Measurements from ENCODE around the gene FBXL4.

The FBXL4 gene

DNA sequence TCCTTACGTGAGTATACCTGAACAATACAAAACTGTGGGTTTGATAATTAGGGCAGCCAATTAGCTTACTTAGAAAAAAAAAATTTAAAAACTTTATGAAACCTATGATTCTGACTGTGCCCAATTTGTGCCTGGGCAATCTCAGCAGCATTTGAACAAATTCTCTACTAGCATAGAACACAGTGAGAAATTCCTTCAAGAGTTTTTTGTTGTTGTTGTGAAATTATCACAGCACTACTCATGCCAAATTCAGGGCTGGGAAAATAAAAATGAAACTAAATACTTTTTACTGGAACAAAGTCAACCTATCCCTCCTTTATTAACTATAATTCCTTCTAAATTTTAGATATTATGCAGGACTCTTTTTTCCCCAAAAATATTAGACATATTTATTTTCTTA lies 70.5 kb downstream of the FBXL4 start:
- DNase-seq: no peak

DNA sequence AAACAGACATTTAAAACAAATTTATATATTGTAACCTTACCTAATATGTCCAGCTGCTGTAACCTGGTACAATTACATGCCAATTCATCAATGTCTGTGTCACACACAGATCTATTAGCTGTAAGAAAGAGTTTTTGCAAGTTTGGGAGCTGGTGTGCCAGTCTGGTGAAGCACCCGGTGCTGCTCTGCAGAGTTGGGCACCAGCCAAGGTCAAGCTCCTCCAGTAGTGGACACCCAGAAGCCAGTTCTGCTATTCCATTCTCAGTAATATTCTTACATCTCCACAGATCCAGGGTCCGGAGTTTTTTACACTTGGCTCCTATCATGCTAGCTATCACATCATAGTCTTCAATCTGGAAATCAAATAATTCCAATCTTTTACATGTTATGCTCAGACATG lies 72.4 kb downstream of the FBXL4 start:
- DNase-seq: no peak

DNA sequence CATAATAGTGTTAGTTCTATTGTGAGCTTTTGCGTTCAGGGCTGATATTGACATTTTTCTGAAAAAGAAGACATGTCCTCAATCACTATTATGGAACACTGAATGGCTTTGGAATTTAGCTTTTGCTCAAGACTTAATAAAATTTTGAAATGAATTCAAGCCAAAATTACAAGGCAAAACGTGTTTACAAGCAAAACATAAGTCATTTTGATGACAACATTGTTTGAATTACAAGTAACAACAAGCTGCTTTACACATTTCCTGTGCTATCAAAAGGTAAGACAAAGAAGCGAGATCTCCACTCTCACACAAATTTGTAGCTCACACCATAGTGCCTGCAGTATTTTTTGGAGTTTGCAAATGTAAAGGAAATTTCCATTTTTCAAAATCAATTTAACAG lies 75.9 kb downstream of the FBXL4 start:
- no peak for DNase-seq

DNA sequence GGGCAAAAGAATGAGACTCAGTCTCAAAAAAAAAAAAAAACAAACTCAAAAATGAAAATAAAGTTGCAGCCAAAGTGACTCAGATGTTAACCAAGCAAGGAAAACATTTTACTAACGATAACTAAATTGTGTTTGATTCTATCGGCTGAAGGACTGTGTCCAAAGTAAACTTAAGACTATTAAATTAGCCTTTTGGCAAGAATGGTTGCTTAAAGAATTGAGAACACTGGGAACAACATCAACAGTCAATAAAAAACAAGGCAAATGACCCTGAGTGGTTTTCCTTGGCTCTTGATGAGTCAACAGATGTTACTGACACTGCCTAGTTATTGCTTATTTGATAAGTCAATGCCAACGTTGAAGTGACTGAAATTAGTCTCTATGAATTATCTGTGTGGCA lies 76.7 kb downstream of the FBXL4 start:
- no peak for DNase-seq

DNA sequence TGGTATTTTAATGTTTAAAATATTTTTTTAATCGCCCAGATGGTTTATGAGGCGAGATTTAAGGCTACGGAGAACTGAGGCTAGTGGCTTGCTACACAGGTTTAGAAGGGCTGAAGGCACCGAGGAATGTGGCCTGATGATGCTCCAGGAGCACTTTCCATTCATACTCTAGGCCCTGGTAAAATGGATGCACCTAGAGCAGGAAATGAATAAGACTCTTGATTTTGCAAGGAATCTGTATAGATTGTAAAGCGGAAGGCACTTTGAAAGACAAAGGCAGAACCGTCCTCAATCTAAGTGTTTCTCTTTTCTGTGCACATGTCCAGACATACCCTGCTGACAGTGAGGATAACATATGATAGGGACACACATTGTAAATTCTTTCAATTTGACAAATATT lies 83.2 kb downstream of the FBXL4 start:
- DNase-seq: no peak

DNA sequence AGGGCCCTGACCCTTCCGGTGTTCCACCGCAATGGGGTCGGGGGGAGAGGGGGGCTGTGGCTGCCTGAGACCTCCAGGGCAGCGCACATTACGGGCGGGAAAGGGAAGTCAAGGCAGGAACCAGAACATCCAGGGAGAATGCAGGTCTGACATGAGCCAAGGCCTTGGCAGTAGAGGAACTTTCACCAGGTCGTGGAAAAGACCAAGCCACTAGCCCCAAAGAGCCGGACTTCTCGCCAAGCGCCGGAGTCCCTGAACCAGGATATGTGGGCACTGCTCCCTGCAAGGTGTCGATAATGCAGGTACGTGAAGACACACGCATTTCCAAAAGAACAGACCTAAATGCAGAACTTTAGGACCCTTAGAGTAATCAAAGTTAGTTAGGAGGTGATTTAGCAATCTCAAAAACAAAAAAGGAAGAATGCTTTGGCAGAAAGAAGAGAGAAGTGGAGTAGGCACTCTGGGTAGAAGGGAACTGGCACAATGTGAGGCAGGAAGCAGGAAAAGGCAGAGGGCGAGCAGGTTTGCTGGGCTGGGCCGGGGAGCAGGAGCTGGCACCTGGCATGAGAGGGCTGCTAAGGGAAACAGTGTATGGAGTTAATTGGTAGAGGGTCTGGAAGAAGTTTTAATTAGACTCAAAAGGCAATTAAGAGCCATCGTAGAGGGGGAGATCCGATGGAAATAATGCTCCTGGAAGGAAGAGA lies 99.1 kb downstream of the FBXL4 start:
- DNase-seq: no peak

DNA sequence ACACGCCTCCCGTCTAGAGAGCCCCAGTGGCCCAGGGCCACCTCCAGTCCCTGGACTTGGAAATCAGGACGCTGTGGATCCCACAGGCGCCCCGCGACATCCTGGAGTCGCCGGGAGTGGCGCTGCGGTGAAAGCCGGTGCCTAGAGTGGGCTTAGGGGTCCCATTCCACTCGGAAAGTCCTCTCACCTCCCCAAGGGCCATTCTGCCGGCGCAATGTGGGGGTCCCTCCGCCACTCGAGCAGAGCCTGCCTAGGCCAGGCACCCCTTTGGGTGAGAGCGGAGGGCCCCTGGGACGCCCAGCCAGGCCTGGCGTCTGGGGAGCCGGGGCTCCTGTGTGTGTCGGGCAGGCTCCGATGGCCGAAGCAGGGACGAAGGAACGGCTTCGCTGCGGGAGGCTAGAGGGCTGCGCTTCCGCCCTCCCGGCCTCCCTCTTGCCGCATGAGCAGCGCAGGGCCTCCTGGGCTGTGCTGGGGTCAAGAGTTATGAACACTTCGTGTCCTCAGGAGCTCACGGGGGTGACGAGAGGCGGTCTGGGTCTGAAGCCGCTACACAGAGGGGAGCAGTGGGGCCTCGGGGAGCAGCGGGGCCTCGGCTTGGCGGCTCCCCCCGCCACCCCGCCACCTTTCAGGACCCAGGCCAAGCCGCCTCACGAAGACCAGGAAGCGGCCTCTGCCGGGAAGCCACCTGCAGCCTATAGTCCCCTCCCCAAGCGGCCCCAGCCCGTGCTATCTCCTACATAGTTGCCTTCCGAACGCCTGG lies 99.8 kb downstream of the FBXL4 start:
- DNase-seq: no peak

DNA sequence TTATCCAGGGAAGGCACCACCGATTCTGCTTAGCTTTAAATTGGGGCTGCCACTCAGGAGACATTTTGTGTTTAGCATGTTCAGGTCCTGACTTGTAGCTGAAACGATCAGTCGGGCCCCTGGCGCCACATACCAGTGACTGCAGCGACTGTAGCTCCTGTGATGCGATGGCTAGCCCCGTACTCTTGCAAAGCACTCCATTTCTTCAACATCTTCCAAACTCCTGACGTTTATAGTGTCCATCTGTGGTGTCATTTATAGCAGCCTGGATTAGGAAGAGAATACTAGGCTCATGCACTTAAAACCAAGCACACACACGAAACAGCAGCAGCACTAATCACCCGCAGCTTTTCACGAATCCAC lies 100.3 kb downstream of the FBXL4 start:
- DNase-seq: no peak

DNA sequence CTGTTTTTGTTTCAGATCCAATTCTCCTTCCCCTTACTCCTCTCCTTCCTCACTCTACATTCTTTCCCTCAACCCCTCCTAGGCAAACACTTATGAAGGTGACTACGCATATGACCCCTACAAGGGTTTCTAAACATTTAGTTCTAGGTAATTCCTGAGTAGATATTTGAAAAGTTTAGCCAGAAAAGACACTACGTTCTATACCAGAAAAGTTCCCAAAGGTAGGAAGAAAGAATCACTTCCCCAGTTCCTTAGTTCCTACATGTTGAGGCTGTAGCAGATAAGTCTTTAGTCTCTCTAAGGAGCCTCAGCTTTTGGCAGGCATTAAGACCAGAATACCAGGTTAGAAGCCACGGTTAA lies 101.7 kb downstream of the FBXL4 start:
- no peak for DNase-seq

DNA sequence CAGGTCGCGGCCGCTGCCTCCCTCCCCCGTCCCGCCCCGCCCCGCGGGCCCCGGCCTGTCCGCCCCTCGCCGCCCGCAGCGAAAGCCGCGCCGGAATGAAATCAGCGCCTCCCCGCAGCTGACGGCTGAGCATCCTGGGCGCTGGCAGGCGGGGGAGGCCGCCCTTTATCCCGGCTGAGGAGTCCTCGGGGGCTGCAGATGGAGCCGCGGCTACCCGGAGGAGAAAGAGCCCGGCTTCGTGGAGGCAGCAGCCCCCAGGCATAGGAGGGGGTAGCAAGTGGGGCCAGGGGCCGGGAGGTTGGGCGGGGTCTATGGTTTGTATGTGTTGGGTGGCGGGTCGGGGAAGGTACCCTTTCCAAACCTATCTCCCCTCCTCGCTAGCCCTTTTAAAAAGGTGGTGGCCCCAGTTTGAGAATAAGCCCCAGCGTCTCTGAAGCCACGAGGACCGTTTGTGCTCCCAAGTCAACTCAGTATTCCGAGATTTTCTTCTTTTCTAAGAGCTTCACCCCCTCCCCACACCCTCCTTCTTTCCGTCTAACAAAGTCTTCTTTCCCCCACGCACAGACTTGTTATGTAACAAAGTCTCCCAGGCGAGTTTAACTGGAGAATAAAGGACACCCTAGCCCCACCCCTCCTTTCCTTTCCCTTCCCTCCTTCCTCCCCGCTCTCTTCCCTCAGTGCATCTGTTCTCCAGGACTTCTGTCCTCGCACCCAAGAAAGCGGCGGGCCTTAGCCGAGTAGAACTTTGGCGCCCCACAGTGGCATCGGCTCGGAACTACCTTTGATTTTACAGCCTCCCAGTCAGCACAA lies 102.3 kb downstream of the FBXL4 start:
- DNase-seq: peak; percentile 85

DNA sequence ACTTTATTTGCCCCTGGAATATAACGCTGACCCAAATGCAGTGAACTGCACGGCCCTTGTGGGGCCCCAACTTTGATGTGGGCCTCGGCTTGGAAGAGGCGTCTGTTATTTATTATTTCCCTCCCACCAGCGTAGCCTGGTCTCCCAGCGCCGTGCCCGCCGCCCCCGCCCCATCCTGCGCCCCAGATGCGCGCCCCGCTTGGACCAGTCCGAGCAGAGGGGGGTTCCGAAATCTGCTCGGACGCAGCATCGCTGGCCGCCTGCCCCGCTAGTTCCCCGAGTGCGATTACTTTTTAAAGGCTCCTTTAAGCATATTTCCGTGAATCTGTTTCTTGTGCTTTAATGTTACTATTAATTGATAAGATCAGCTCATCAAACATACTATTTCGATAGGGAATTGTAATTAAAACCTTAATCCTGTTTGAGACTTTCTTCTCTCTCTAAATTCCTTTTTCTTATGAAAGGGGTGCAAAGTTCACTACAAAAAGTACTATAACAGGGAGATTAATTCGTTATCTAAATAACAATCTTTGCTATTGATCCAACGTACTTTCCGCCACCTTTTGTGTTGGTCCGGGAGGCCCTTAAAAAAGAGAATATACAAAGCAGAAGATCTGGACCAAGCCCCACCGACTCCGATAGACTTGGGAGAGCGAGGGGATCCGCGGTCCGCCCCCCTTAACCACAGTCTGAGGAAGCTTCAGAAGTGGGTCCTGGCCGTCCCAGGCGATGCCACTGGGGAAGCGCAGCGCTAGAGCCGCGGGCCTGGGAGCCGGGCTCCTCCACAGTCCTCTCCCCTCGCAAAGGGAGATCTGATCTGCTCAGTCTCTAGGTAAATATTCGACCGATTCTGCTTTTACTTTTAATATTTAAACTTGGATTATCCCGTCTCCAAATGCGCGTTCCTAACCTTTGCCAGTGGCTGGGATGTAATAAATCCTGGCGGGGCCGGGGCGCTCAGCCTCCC lies 103.2 kb downstream of the FBXL4 start:
- DNase-seq: no peak

DNA sequence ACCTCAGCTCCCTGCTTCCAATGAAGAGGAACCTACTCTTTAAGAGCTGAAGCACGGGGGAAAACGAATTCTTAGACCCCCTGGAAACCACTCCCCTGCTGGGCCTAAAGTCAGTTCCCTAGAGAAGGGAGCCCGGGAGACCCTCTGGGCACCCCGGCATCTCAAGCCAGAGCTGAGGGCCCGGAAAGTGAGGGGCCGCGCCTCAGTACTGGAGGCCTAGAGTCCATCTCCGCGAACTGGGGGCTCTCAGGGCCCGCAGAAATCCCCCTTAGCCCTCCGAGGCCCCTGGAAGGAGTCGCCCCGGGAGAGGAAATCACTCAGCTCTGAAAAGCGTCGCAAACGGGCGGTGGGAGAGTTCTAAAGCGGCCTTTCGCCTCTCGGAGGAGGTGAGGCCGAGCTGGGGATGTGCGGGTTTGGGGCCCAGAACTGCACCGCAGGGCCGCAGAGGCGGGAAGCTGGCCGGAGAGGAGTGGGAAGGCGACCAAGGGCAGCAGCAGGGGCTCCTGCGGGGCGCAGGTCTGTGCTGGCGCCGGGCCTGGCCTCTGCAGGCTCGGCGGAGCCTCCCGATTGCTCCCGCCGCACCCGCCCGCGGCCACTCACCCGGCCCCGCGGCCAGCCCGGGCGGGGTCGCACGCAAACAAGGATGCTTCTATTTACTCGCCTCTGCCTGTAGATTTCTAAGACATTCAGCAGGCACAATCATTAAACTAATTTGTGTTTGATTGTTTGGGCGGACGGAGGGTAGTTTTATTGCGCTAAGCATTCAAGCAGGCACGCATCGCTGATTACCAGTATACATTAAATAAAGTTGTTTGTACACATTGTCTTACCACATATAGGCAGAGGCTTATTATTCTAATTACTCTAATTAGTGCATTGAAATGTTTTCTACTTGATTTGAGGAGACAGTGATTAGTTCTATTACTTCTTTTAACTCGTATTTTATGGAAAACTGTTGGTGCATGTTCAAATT lies 104.2 kb downstream of the FBXL4 start:
- DNase-seq: no peak

DNA sequence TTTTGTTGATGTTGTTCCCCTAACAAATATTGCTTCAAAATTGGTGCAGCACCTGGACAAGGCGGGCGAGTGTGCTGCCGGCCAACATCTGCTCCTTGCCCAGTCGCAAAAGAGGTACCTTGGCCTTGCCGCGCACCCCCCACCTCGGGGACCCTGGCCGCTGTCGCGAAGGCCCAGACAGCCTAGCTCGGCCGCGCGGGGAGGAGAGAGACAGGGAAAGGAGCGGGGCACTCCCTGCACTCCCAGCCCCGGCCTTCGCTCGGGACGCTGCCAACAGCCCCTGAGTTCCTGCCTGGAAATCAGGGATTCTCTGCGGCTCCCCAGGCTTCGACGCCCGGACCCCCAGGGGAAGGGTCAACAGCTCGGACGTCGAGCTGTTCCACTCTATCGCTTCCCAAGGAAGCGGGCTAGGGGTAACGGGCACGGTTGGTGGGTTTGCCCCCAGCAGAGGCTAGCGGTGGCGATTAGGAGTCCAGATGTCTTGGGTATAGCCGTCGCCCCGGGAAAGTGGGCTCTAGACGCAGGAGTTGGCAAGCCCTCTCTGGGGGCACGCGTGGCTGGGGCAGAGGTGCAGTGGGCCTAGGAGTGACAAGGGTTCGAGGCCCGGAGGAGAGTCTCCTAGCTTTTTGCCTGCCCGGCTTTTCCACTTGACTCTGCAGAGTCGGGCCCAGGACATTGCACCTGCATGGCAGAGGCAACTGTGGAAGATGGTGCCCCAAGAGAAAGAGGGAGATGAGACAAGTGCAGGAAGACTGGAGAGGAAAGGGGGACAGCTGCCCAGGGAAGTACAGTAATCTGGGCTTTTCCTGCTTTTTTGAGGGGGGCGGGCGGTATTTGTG lies 105.2 kb downstream of the FBXL4 start:
- DNase-seq: no peak

DNA sequence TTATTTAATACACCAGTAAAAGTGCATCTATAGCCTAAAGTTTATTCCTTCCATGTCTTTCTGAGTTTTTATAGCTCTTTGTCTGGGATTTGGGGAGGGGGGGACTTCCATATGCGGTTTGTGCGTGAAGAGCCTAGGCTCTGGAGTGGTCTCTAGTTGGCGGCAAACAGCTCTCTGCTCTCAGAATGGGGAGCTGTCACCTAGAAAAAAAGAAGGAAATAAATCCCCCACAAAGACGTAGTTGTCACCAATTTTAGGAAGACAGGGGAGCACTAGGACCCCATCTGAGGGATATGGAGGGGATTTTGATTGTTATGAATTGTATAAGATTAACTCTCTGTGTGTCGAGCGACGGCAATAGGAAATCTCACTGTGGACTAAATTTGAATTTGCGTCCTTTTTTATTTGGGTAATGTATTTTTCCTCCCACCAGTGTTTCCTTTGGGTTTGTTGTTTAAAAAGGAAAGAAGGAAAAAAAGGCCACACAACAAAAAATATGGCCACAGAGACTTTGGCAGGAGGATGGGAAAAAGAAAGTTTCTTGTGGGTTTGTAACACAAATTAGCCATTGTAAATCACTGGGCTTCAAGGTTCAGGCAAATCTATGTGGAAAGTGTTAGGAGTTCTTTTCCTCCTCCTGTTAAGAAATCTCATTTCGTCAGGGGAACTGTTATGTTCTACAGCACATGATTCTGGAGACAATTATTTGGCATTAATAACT lies 106.0 kb downstream of the FBXL4 start:
- no peak for DNase-seq

DNA sequence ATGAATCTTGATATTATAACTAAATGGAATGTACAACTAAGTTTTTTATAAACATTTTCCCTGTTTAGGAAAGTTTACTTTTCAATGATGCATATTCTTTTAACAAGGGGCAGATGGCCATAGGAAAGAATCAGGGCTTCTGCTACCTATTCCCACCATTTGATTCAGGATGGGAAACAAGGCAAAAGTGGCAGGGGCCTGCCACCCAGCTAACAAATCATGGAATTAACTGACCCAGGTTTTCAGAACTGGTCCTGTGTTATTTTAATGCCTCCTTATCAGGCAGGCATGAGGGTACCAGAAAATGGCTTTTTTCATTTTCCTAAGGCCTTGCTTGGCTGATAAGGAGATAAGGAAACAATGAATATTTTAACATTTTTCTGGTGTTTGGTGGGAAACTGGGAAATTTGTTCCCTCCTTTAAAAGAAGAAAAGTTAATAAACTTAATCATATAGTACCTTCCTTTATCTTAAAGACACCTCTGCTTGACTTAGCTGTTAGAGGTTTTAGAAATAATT lies 106.7 kb downstream of the FBXL4 start:
- DNase-seq: no peak

DNA sequence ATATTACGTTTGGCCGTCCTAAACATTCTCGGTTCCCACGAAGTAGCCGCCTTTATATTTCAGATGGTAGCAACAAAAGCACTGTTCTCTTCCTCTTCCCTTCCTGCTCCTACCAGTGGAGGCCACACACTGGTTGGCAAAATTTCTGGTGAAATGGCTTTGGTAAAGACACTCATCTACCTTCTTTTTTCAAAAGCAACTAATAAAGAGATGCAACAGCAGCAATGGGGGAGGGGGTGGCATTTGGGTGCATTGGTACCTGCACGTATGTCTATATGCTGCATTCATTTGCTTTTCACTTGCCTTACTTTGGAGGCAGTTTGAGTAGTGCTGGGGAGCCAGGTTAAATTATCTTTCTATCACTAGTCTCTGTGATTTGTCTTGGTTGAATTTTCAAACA lies 107.4 kb downstream of the FBXL4 start:
- DNase-seq: no peak

DNA sequence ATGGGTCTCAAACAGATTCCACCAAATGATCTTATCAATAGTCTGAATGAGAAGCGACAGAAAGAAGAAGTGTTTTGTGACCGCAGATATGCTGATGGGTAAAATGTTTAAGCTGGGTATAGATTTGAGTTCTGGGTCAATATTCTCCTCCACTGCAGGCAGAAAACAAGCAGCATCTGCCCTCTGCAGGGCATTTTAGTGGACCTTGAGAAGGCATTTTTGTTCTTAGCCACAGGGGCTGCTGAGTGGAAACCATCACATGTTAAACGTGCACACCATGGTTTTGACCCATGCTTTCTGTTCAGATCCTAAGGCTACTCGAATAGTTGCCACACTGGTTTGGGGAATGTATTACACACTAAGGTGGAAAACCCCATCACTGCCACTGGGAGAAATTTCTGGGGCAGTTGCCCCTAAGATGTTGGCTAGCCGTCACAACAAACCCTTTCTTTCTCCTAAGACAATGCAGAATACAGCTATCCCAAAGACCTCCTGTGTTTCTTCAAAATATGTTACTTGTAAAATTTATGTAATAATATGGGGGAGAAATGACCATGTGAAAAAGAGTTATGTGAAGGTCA lies 107.9 kb downstream of the FBXL4 start:
- DNase-seq: peak; percentile 46

DNA sequence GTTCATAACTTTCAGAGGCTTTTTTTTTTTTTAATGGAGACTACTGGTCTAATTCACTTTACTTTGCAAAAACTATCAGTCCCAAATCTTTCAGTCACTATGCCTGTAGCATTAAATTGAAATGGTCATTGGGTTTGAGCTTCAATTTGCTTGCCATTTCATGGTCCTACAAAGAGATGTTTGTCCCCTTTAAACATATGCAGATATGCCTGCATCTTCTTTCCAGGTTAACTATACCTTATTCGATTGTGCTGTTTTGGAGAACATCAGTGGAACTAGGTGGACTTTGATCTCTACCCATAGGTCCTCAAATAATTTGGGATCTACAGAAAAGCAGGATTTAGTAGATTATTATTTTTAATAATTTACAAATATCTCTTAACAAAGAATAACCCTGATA lies 108.8 kb downstream of the FBXL4 start:
- DNase-seq: no peak

DNA sequence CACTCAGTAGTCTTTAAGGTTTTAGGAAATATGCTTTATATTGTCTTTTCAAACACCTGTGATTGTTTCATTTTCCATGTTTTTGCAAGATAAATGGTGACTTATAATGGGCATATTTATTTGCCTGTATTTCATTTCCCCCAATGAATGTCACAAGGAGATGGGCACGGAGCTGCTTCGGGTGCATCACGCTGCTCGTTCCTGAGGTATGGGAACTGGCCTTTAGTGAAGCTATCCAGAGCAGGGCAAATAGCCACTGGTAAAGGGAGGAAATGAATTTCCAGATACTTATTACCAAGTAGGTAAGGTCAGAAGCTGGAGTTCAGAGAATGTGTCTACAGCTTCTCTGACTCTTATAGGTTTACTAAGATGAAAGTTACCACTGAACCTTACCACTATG lies 109.7 kb downstream of the FBXL4 start:
- no peak for DNase-seq
